ENCODE measurements around the gene DPEP3.

GRCh38 chr16:67964477-67965131 is 15.7 kb downstream of the DPEP3 start:
- no peak for TF ChIP-seq CTCF (IDR thresholded peaks at IDR 0.05)
- no peak for TF ChIP-seq EZH2 (IDR thresholded peaks at IDR 0.05)

All from neural progenitor cell (in vitro differentiated cells).